HCT116 (cell line): ENCODE measurements around the gene TDRD12. TPM values are rescaled to one million over a fixed set of nuclear protein-coding genes. Genes with fewer than 3 reads are reported as not detected.

ENCODE experiments used
- ATAC-seq: fragments of 200-7000 bp; cut with Tn5 transposase; 2 replicates; pipeline ENCODE4 v1.9.1; 2020; ENCODE audit warnings: mild to moderate bottlenecking, moderate library complexity
- BruUV-seq: library from RNA; stranded (reverse); fragments of 400-500 nt; replicated peaks from 2 replicates; lab custom pipeline; 2021; lab: Mats Ljungman, UMichigan
- CTCF ChIA-PET: fragments of 300-600 bp; sonication (Branson Sonifier 250); formaldehyde crosslinking; loops from one replicate; lab custom pipeline; 2021; ENCODE audit warnings: antibody characterized with exemption; lab: Charles Lee
- POLR2A ChIA-PET: fragments of 300-600, 350-600 bp; sonication (Branson Sonifier 250); formaldehyde crosslinking; loops from one replicate; lab custom pipeline; 2021; ENCODE audit warnings: antibody characterized with exemption; lab: Charles Lee
- RAD21 ChIA-PET, 2 experiments: fragments of 300-600 bp; sonication (Branson Sonifier 250); formaldehyde crosslinking; loops; one replicate each; lab custom pipeline; 2023; ENCODE audit warnings: low total read pairs in 2 of 2; ENCODE audit not compliant: uncharacterized antibody in 2 of 2, unreplicated experiment in 2 of 2, low non-redundant PET in 1 of 2; lab: Charles Lee
- DNase-seq: peaks from one replicate; pipeline ENCODE4 v3.0.0-alpha.2; 2010; ENCODE audit warnings: low read depth, low spot score
- H2AFZ ChIP-seq: fragments of 200-600 bp; shearing (Covaris generic), sonication (generic); 2 replicates; pipeline ENCODE4 v1.6.1; 2017; ENCODE audit warnings: low read depth, mixed run types, mixed read lengths, antibody characterized with exemption, low read length; ENCODE audit not compliant: poor library complexity, severe bottlenecking
- H3K27ac ChIP-seq: 2 replicates; pipeline ENCODE4 v1.5.1; 2012; ENCODE audit warnings: low read depth, low read length
- H3K27me3 ChIP-seq: fragments of 200-600 bp; sonication (generic); 2 replicates; pipeline ENCODE4 v1.6.1; 2016; ENCODE audit warnings: mixed run types, low read length, mixed read lengths; ENCODE audit not compliant: insufficient read depth
- H3K36me3 ChIP-seq, 2 experiments: fragments of 200-500 bp in 1 of 2; fragments of 200-600 bp in 1 of 2; sonication (Bioruptor generic) in 1 of 2; sonication (generic) in 1 of 2; 2 replicates each; pipeline versions ENCODE4 v1.5.1 to v1.6.1; 2014 to 2016; ENCODE audit warnings: low read length in 2 of 2, inconsistent platforms in 1 of 2, mixed read lengths in 1 of 2, mixed run types in 1 of 2; ENCODE audit not compliant: insufficient read depth in 2 of 2, control insufficient read depth in 1 of 2
- H3K4me1 ChIP-seq, 2 experiments: fragments of 200-600 bp in 1 of 2; sonication (generic) in 1 of 2; 2 replicates each; pipeline versions ENCODE4 v1.5.1 to v1.6.1; 2012 to 2017; ENCODE audit warnings: low read length in 2 of 2, inconsistent platforms in 1 of 2, mild to moderate bottlenecking in 1 of 2, mixed read lengths in 1 of 2, mixed run types in 1 of 2, moderate library complexity in 1 of 2; ENCODE audit not compliant: insufficient read depth in 2 of 2, control insufficient read depth in 1 of 2
- H3K4me2 ChIP-seq: fragments of 200-600 bp; sonication (generic); 2 replicates; pipeline ENCODE4 v1.6.1; 2017; ENCODE audit warnings: mixed run types, low read length, mixed read lengths
- H3K4me3 ChIP-seq, 2 experiments: fragments of 200-600 bp in 1 of 2; sonication (generic) in 1 of 2; replicated peaks in 1 of 2; 2 replicates each; pipeline ENCODE4 v1.5.1; 2011 to 2016; ENCODE audit warnings: low read length in 2 of 2, control low read depth in 1 of 2, low read depth in 1 of 2, mild to moderate bottlenecking in 1 of 2, mixed read lengths in 1 of 2, mixed run types in 1 of 2
- H3K79me2 ChIP-seq: fragments of 200-600 bp; sonication (generic); 2 replicates; pipeline ENCODE4 v1.6.1; 2017; ENCODE audit warnings: mild to moderate bottlenecking, mixed run types, low read length, moderate library complexity, mixed read lengths; ENCODE audit not compliant: insufficient read depth
- H3K9ac ChIP-seq: fragments of 200-600 bp; sonication (generic); 2 replicates; pipeline ENCODE4 v1.6.1; 2016; ENCODE audit warnings: low read length, mixed read lengths
- H3K9me2 ChIP-seq: fragments of 200-600 bp; sonication (generic), shearing (Covaris generic); 2 replicates; pipeline ENCODE4 v1.6.1; 2017; ENCODE audit warnings: mixed run types, mild to moderate bottlenecking, moderate library complexity; ENCODE audit not compliant: insufficient read depth
- H3K9me3 ChIP-seq, 2 experiments: fragments of 200-500 bp in 1 of 2; fragments of 200-600 bp in 1 of 2; sonication (Bioruptor generic) in 1 of 2; sonication (generic) in 1 of 2; 2 replicates each; pipeline ENCODE4 v1.6.1; 2014 to 2017; ENCODE audit warnings: low read length in 2 of 2, mixed read lengths in 2 of 2, inconsistent platforms in 1 of 2, low read depth in 1 of 2, mild to moderate bottlenecking in 1 of 2, mixed run types in 1 of 2, moderate library complexity in 1 of 2; ENCODE audit not compliant: control insufficient read depth in 1 of 2, insufficient read depth in 1 of 2
- H4K20me1 ChIP-seq: fragments of 200-600 bp; sonication (generic), shearing (Covaris generic); 2 replicates; pipeline ENCODE4 v1.6.1; 2017; ENCODE audit warnings: mixed run types, mild to moderate bottlenecking, moderate library complexity; ENCODE audit not compliant: insufficient read depth
- ATF3 ChIP-seq: IDR thresholded peaks from 2 replicates; pipeline ENCODE4 v1.6.1; 2012
- CTCF ChIP-seq, 3 experiments: fragments of 200-600 bp in 1 of 3; sonication (generic) in 1 of 3; IDR thresholded peaks in 2 of 3; conservative IDR thresholded peaks in 1 of 3; 2 replicates each; pipeline ENCODE4 v1.5.1; 2012 to 2017; ENCODE audit warnings: low read depth in 2 of 3, low read length in 2 of 3, antibody characterized with exemption in 1 of 3, borderline replicate concordance in 1 of 3, control low read depth in 1 of 3, mild to moderate bottlenecking in 1 of 3, mixed read lengths in 1 of 3, mixed run types in 1 of 3, moderate library complexity in 1 of 3; ENCODE audit not compliant: insufficient read depth in 1 of 3
- ELF1 ChIP-seq: IDR thresholded peaks from 2 replicates; pipeline ENCODE4 v1.6.1; 2012; ENCODE audit warnings: low read depth, borderline replicate concordance
- EZH2 ChIP-seq: fragments of 200-600 bp; sonication (generic); IDR thresholded peaks from 2 replicates; pipeline ENCODE4 v1.6.1; 2017; ENCODE audit warnings: antibody characterized with exemption, mixed run types
- EZH2phosphoT487 ChIP-seq: fragments of 200-600 bp; IDR thresholded peaks from 2 replicates; pipeline ENCODE4 v1.6.1; 2018; ENCODE audit warnings: antibody characterized with exemption, borderline replicate concordance
- MAX ChIP-seq: IDR thresholded peaks from 2 replicates; pipeline ENCODE4 v1.6.1; 2012
- POLR2A ChIP-seq: IDR thresholded peaks from 2 replicates; pipeline ENCODE4 v1.7.0; 2011; ENCODE audit warnings: borderline replicate concordance; ENCODE audit not compliant: insufficient read depth, insufficient read length; ENCODE audit errors: extremely low read depth
- POLR2AphosphoS5 ChIP-seq: IDR thresholded peaks from 2 replicates; pipeline ENCODE4 v1.6.1; 2011; ENCODE audit warnings: mild to moderate bottlenecking, low read depth, low read length, moderate library complexity
- RAD21 ChIP-seq: IDR thresholded peaks from 2 replicates; pipeline ENCODE4 v1.6.1; 2012; ENCODE audit warnings: low read depth, mild to moderate bottlenecking
- REST ChIP-seq: IDR thresholded peaks from 2 replicates; pipeline ENCODE4 v1.6.1; 2012; ENCODE audit warnings: low read depth
- SIN3A ChIP-seq: IDR thresholded peaks from 2 replicates; pipeline ENCODE4 v1.6.1; 2012; ENCODE audit warnings: low read depth
- SP1 ChIP-seq: IDR thresholded peaks from 2 replicates; pipeline ENCODE4 v1.6.1; 2012; ENCODE audit warnings: low read depth
- SRF ChIP-seq: IDR thresholded peaks from 2 replicates; pipeline ENCODE4 v1.6.1; 2012; ENCODE audit warnings: low read depth
- TCF7L2 ChIP-seq: IDR thresholded peaks from 2 replicates; pipeline ENCODE4 v1.7.0; 2011; ENCODE audit warnings: borderline replicate concordance, inconsistent platforms; ENCODE audit not compliant: insufficient read depth, insufficient read length; ENCODE audit errors: extremely low read depth
- YY1 ChIP-seq: IDR thresholded peaks from 2 replicates; pipeline ENCODE4 v1.6.1; 2011; ENCODE audit warnings: low read length, low read depth, moderate library complexity, mild to moderate bottlenecking; ENCODE audit not compliant: insufficient replicate concordance; ENCODE audit errors: extremely low read depth
- ZNF274 ChIP-seq: fragments of 200-500 bp; sonication (Bioruptor generic); IDR thresholded peaks from 2 replicates; pipeline ENCODE4 v1.6.1; 2014; ENCODE audit warnings: mild to moderate bottlenecking, low read depth, low read length, inconsistent platforms
- intact Hi-C: fragments of 100-400 bp; cut with micrococcal nuclease; formaldehyde crosslinking; loops from 2 replicates; pipeline ENCODE4 v1.10.0; 2022
- total RNA-seq: library from RNA; stranded (reverse); gene quantifications from one replicate; pipeline ENCODE4 v1.2.1, GENCODE V29; 2021; ENCODE audit not compliant: unreplicated experiment

TDRD12 gene
- total RNA-seq, 1 experiment from 2014 or later = 0.30 TPM

- no peaks in the 10 kb centered on the region for H3K27me3 ChIP-seq
- no peak overlapping the region for H3K27ac ChIP-seq
- H2AFZ ChIP-seq = no peak overlapping the region
- no peak overlapping the region for H3K4me2 ChIP-seq
- no peaks in the 10 kb centered on the region for H4K20me1 ChIP-seq
- ATAC-seq (no peak), DNase-seq (no peak)
- no peaks in the 10 kb centered on the region for H3K79me2 ChIP-seq
- TF ChIP-seq EZH2 = no peak
- no peak for TF ChIP-seq SRF
- TF ChIP-seq SP1 = no peak
- no peak for TF ChIP-seq TCF7L2
- no peak for TF ChIP-seq REST
- TF ChIP-seq MAX = no peak
- no peak for TF ChIP-seq SIN3A
- TF ChIP-seq YY1 = no peak
- TF ChIP-seq ZNF274 = no peak
- TF ChIP-seq CTCF (IDR thresholded peaks at IDR 0.05 in 2 of 3, conservative IDR thresholded peaks at IDR 0.05 in 1 of 3; ENCODE audit: borderline replicate concordance in 1 of 3, insufficient read depth in 1 of 3, low read depth in 2 of 3, low read length in 2 of 3) = no peak
- no peak for TF ChIP-seq POLR2AphosphoS5
- TF ChIP-seq POLR2A = no peak
- TF ChIP-seq RAD21 = no peak
- TF ChIP-seq ATF3 = no peak
- TF ChIP-seq ELF1 = no peak
- TF ChIP-seq EZH2phosphoT487 = no peak
- BruUV-seq = no TSS peak
- H3K4me3 ChIP-seq = no peak overlapping the region
- ChIA-PET CTCF (no interaction called here), POLR2A (no interaction called here), RAD21 (no interaction called here)
- H3K4me1 ChIP-seq = no peaks in the 10 kb centered on the region
- intact Hi-C loops = no loop called here
- H3K9me3 ChIP-seq = no peaks in the 10 kb centered on the region
- no peaks in the 10 kb centered on the region for H3K9me2 ChIP-seq
- H3K36me3 ChIP-seq = no peaks in the 10 kb centered on the region
- no peak overlapping the region for H3K9ac ChIP-seq
Measured at GRCh38 chr19:32812036-32812435, 92.5 kb downstream of the TDRD12 start.
